Erythroblast (primary cell): ENCODE data around the gene NFIB.

Experiments used
- GATA1 ChIP-seq: IDR thresholded peaks from 2 replicates; pipeline ENCODE4 v1.6.1; 2011; ENCODE audit warnings: low read depth, mild to moderate bottlenecking, control low read depth, low read length, moderate library complexity
- POLR2A ChIP-seq: IDR thresholded peaks from 2 replicates; pipeline ENCODE4 v1.6.1; 2011; ENCODE audit warnings: mild to moderate bottlenecking, low read length

GRCh38 chr9:14066831-14067230 lies 247.1 kb downstream of the NFIB start:
- TF ChIP-seq POLR2A = no peak
- TF ChIP-seq GATA1 = no peak
